Gastrocnemius medialis (tissue), 4 donors: Measurements from ENCODE around the gene ST7L. TPM values are rescaled to one million over a fixed set of nuclear protein-coding genes. Genes with fewer than 3 reads are reported as not detected.

Experiments
- ATAC-seq, 2 donors: fragments of 150-250 bp; one replicate each; pipeline ENCODE4 v1.9.1; 2016
- DNase-seq, 2 donors: peaks; one replicate each; pipeline ENCODE4 v3.0.0-alpha.2; 2019
- H3K27ac ChIP-seq, 4 donors: fragments of 200-600 bp; sonication (generic); 1 replicate in 1 of 4; 2 replicates in 3 of 4; pipeline ENCODE4 v1.5.1; 2016 to 2018; ENCODE audit warnings: mild to moderate bottlenecking in 2 of 4, moderate library complexity in 1 of 4
- H3K27me3 ChIP-seq, 3 donors: fragments of 200-600 bp; sonication (generic) in 2 of 3; 1 replicate in 1 of 3; 2 replicates in 2 of 3; pipeline versions ENCODE4 v1.5.1 to v1.6.0; 2016 to 2019; ENCODE audit warnings: mild to moderate bottlenecking in 1 of 3, moderate library complexity in 1 of 3
- H3K36me3 ChIP-seq, 2 donors: fragments of 200-600 bp; sonication (generic) in 1 of 2; one replicate each; pipeline ENCODE4 v1.5.1; 2017 to 2018
- H3K4me1 ChIP-seq, 2 donors: fragments of 200-600 bp; sonication (generic) in 1 of 2; one replicate each; pipeline ENCODE4 v1.5.1; 2016 to 2017; ENCODE audit warnings: mild to moderate bottlenecking in 2 of 2
- H3K4me3 ChIP-seq, 4 donors: fragments of 200-600 bp; sonication (generic) in 3 of 4; 1 replicate in 1 of 4; 2 replicates in 3 of 4; pipeline ENCODE4 v1.5.1; 2016 to 2019; ENCODE audit warnings: mild to moderate bottlenecking in 2 of 4
- H3K9me3 ChIP-seq, 3 donors: fragments of 200-600 bp; sonication (generic) in 2 of 3; 1 replicate in 1 of 3; 2 replicates in 2 of 3; pipeline ENCODE4 v1.5.1; 2016 to 2019
- CTCF ChIP-seq, 5 experiments: fragments of 450-650 bp in 3 of 5; fragments of 200-600 bp in 2 of 5; sonication (generic) in 2 of 5; IDR thresholded peaks in 4 of 5; conservative IDR thresholded peaks in 1 of 5; 1 replicate in 4 of 5; 2 replicates in 1 of 5; pipeline ENCODE4 v1.5.1; 2016 to 2019; ENCODE audit warnings: antibody characterized with exemption in 5 of 5, mild to moderate bottlenecking in 3 of 5, moderate library complexity in 3 of 5
- POLR2A ChIP-seq, 2 donors: fragments of 450-650 bp; IDR thresholded peaks; one replicate each; pipeline ENCODE4 v1.6.1; 2017; ENCODE audit warnings: antibody characterized with exemption in 2 of 2, mild to moderate bottlenecking in 2 of 2, moderate library complexity in 2 of 2
- in situ Hi-C, 4 donors: fragments of 200-750 bp; cut with MboI; loops; one replicate each; pipeline versions ENCODE4 v1.15.0 to v1.8.0; 2017; ENCODE audit warnings: low sequenced_read_pairs in 4 of 4
- intact Hi-C: fragments of 100-400 bp; cut with DNase I; formaldehyde crosslinking; loops from one replicate; pipeline ENCODE4 v1.15.1; 2023; ENCODE audit warnings: low total_unique reads
- total RNA-seq, 4 donors: library from RNA; depleted of rRNA; stranded (reverse); fragments of >200 nt; gene quantifications; one replicate each; pipeline versions ENCODE4 v1.1.0 to v1.2.3, GENCODE V29; 2016

ST7L gene
- total RNA-seq, 4 donors from 2014 or later = 9.6 to 16.7 (median 15.0) TPM

GRCh38 chr1:112581586-112582192 lies 37.3 kb downstream of the ST7L start:
- DNase-seq = no peak
- ATAC-seq = no peak
- no peaks in the 10 kb centered on the region for H3K27me3 ChIP-seq
- no peak overlapping the region for H3K4me3 ChIP-seq
- no peak overlapping the region for H3K27ac ChIP-seq
- no peak for TF ChIP-seq POLR2A (IDR thresholded peaks at IDR 0.05)
- TF ChIP-seq CTCF (IDR thresholded peaks at IDR 0.05 in 4 of 5, conservative IDR thresholded peaks at IDR 0.05 in 1 of 5) = no peak
- peaks cover 0 to 43% of the 10 kb centered on the region in 2 donors for H3K36me3 ChIP-seq
- in situ Hi-C loops (no loop called here), intact Hi-C loops (no loop called here)
- no peaks in the 10 kb centered on the region for H3K4me1 ChIP-seq
- H3K9me3 ChIP-seq = no peaks in the 10 kb centered on the region

GRCh38 chr1:112579801-112580510 lies 39.0 kb downstream of the ST7L start:
- H3K27ac ChIP-seq = no peak overlapping the region
- in situ Hi-C loops = no loop called here
- ATAC-seq (no peak), DNase-seq (no peak)
- H3K36me3 ChIP-seq = peaks cover 0 to 61% of the 10 kb centered on the region in 2 donors
- TF ChIP-seq CTCF (IDR thresholded peaks at IDR 0.05 in 4 of 5, conservative IDR thresholded peaks at IDR 0.05 in 1 of 5) = no peak
- no peak for TF ChIP-seq POLR2A (IDR thresholded peaks at IDR 0.05)
- intact Hi-C loops = no loop called here
- H3K27me3 ChIP-seq = no peaks in the 10 kb centered on the region
- no peaks in the 10 kb centered on the region for H3K4me1 ChIP-seq
- H3K4me3 ChIP-seq = no peak overlapping the region
- H3K9me3 ChIP-seq = no peaks in the 10 kb centered on the region

GRCh38 chr1:112576240-112576639 lies 42.7 kb downstream of the ST7L start:
- in situ Hi-C loops (no loop called here), intact Hi-C loops (no loop called here)
- H3K27ac ChIP-seq = no peak overlapping the region

GRCh38 chr1:112575154-112575804 lies 43.7 kb downstream of the ST7L start:
- Histone ChIP-seq H3K9me3 (no peaks in the 10 kb centered on the region), H3K4me3 (no peak overlapping the region), H3K36me3 (peaks cover 3 to 79% of the 10 kb centered on the region in 2 donors), H3K27me3 (no peaks in the 10 kb centered on the region), H3K4me1 (no peaks in the 10 kb centered on the region), H3K27ac (no peak overlapping the region)
- in situ Hi-C loops = no loop called here
- TF ChIP-seq CTCF (IDR thresholded peaks at IDR 0.05 in 4 of 5, conservative IDR thresholded peaks at IDR 0.05 in 1 of 5) = no peak
- no peak for TF ChIP-seq POLR2A (IDR thresholded peaks at IDR 0.05)
- DNase-seq (no peak), ATAC-seq (peak; percentile 75 to 94)
- intact Hi-C loops = no loop called here

More at GRCh38 chr1:112576240-112576639, 42.7 kb downstream of the ST7L start:
- Histone ChIP-seq H3K4me3 (no peak overlapping the region), H3K27me3 (no peaks in the 10 kb centered on the region), H3K36me3 (peaks cover 3 to 81% of the 10 kb centered on the region in 2 donors), H3K4me1 (no peaks in the 10 kb centered on the region), H3K9me3 (no peaks in the 10 kb centered on the region)
- ATAC-seq = no peak
- no peak for DNase-seq
- TF ChIP-seq POLR2A (IDR thresholded peaks at IDR 0.05) = no peak
- TF ChIP-seq CTCF (IDR thresholded peaks at IDR 0.05 in 4 of 5, conservative IDR thresholded peaks at IDR 0.05 in 1 of 5) = no peak
